OCI-LY3 (cell line): ENCODE data around the gene PLA2G4C.

Experiments
- H2AFZ ChIP-seq: fragments of 200-600, 300-600 bp; shearing (Covaris generic); 2 replicates; pipeline ENCODE4 v1.6.0; 2014; ENCODE audit warnings: antibody characterized with exemption, low read depth, low read length
- H3K27ac ChIP-seq: fragments of 200-600, 300-600 bp; sonication (generic); 2 replicates; pipeline ENCODE4 v1.5.1; 2014; ENCODE audit warnings: mild to moderate bottlenecking, low read length, moderate library complexity, mixed read lengths
- H3K27me3 ChIP-seq: fragments of 200-600, 300-600 bp; sonication (generic); 2 replicates; pipeline ENCODE4 v1.6.1; 2014; ENCODE audit warnings: low read depth, low read length, mixed read lengths
- H3K36me3 ChIP-seq: fragments of 200-600, 300-600 bp; sonication (generic); replicated peaks from 2 replicates; pipeline ENCODE3; 2014; ENCODE audit warnings: low read depth, low read length, mixed read lengths
- H3K4me1 ChIP-seq: fragments of 300-600, 200-600 bp; sonication (generic); 2 replicates; pipeline ENCODE4 v1.6.1; 2014; ENCODE audit warnings: low read length, mixed read lengths
- H3K4me2 ChIP-seq: fragments of 200-600, 300-600 bp; sonication (generic); 2 replicates; pipeline ENCODE4 v1.6.1; 2014; ENCODE audit warnings: low read length, mixed read lengths
- H3K4me3 ChIP-seq: fragments of 300-600, 200-600 bp; sonication (generic); 2 replicates; pipeline ENCODE4 v1.5.1; 2014; ENCODE audit warnings: antibody characterized with exemption, mild to moderate bottlenecking, low read length, moderate library complexity
- H3K79me2 ChIP-seq: fragments of 300-600, 200-600 bp; shearing (Covaris generic); 2 replicates; pipeline ENCODE4 v1.6.1; 2014; ENCODE audit warnings: mild to moderate bottlenecking, low read length, mixed read lengths
- H3K9ac ChIP-seq: fragments of 300-600, 200-600 bp; shearing (Covaris generic); 2 replicates; pipeline ENCODE4 v1.6.0; 2014; ENCODE audit warnings: mild to moderate bottlenecking, low read length, moderate library complexity
- H3K9me3 ChIP-seq: fragments of 200-600, 300-600 bp; shearing (Covaris generic); 2 replicates; pipeline ENCODE4 v1.6.1; 2014; ENCODE audit warnings: low read length, mixed read lengths; ENCODE audit not compliant: insufficient read depth
- H4K20me1 ChIP-seq: fragments of 200-600, 300-600 bp; sonication (generic); 2 replicates; pipeline ENCODE4 v1.6.1; 2016; ENCODE audit warnings: low read length, mixed read lengths; ENCODE audit not compliant: insufficient read depth
- CTCF ChIP-seq: fragments of 200-600, 300-600 bp; sonication (generic); IDR thresholded peaks from 2 replicates; pipeline ENCODE4 v1.5.1; 2014; ENCODE audit warnings: antibody characterized with exemption, low read length, low read depth
- EZH2phosphoT487 ChIP-seq: fragments of 200-600 bp; shearing (Covaris generic); IDR thresholded peaks from 2 replicates; pipeline ENCODE4 v1.6.1; 2018; ENCODE audit warnings: antibody characterized with exemption, mixed run types, low read depth

The PLA2G4C gene

GRCh38 chr19:48041877-48042580, 68.6 kb downstream of the PLA2G4C start:
- H3K36me3 ChIP-seq: no peaks in the 10 kb centered on the region
- no peak for TF ChIP-seq EZH2phosphoT487
- no peak for TF ChIP-seq CTCF
- H3K27me3 ChIP-seq: peaks cover 24% of the 10 kb centered on the region; the same call in 1 of the 2 replicates
- peaks cover 4% of the 10 kb centered on the region; the same call in 1 of the 2 replicates for H3K4me1 ChIP-seq
- H3K4me3 ChIP-seq: no peak overlapping the region
- H3K9me3 ChIP-seq: peaks cover under 1% of the 10 kb centered on the region
- H3K79me2 ChIP-seq: no peaks in the 10 kb centered on the region
- H4K20me1 ChIP-seq: no peaks in the 10 kb centered on the region
- H3K27ac ChIP-seq: no peak overlapping the region
- no peak overlapping the region for H3K9ac ChIP-seq
- H2AFZ ChIP-seq: no peak overlapping the region
- H3K4me2 ChIP-seq: no peak overlapping the region

GRCh38 chr19:48036765-48037164, 73.9 kb downstream of the PLA2G4C start:
- Histone ChIP-seq H3K27me3 (peaks cover 19% of the 10 kb centered on the region), H3K9ac (no peak overlapping the region), H3K4me3 (no peak overlapping the region), H4K20me1 (no peaks in the 10 kb centered on the region), H3K36me3 (no peaks in the 10 kb centered on the region), H3K9me3 (peaks cover 6% of the 10 kb centered on the region), H2AFZ (no peak overlapping the region), H3K27ac (no peak overlapping the region), H3K4me1 (peaks cover 4% of the 10 kb centered on the region; the same call in 1 of the 2 replicates), H3K4me2 (no peak overlapping the region), H3K79me2 (no peaks in the 10 kb centered on the region)
- TF ChIP-seq CTCF (no peak), EZH2phosphoT487 (no peak)

DNA sequence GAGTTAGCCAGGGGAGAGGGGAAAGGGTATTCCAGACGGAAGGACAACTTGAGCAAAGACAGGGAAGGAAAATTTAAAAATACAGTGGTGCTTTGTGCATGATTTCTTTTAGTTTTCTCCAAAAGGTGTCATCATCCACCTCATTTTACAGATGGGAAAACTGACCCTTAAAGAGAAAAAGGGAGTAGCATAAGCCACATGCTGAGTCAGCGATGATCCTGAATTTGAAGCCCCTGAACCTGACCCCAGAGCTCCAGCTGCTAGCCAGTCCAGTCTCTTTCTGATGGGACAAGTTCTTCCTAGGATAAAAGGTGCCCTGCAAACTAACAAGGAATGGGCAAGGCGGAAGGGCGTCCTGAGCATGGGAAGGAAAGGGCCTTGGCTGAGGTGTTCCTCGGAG, 77.0 kb downstream of the PLA2G4C start:
- Histone ChIP-seq H3K27me3 (peaks cover 11% of the 10 kb centered on the region), H3K4me1 (no peaks in the 10 kb centered on the region), H3K9me3 (peaks cover 6% of the 10 kb centered on the region), H2AFZ (no peak overlapping the region), H3K36me3 (no peaks in the 10 kb centered on the region), H3K4me2 (no peak overlapping the region), H4K20me1 (no peaks in the 10 kb centered on the region), H3K27ac (no peak overlapping the region), H3K79me2 (no peaks in the 10 kb centered on the region), H3K4me3 (no peak overlapping the region), H3K9ac (no peak overlapping the region)
- no peak for TF ChIP-seq CTCF
- TF ChIP-seq EZH2phosphoT487: no peak

DNA sequence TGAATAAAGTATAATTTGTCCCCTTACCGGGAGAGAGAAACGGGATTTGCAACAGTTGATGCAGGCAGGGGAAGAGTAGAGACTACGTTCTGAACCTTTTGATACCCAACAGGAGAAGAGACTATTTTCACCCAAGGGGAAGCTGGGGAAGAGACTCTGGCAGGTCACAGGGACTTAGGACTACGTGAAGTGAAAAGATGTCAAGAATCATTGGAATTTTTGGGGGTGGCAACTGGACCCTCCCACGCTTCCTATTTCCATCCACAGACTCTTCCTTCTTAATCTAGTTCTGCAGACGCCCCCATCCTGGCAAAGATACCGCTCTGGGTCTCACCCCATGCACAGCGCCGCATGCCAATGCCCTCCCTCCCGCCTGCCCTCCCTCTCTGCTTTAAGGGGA, 80.5 kb downstream of the PLA2G4C start:
- H2AFZ ChIP-seq: no peak overlapping the region
- no peak overlapping the region for H3K4me2 ChIP-seq

More for the DNA sequence above, 80.5 kb downstream of the PLA2G4C start:
- Histone ChIP-seq H3K9ac (no peak overlapping the region), H3K9me3 (no peaks in the 10 kb centered on the region), H3K36me3 (no peaks in the 10 kb centered on the region), H3K27ac (no peak overlapping the region), H3K4me1 (no peaks in the 10 kb centered on the region), H4K20me1 (no peaks in the 10 kb centered on the region), H3K27me3 (peaks cover 18% of the 10 kb centered on the region), H3K4me3 (no peak overlapping the region), H3K79me2 (no peaks in the 10 kb centered on the region)
- TF ChIP-seq EZH2phosphoT487 (no peak), CTCF (no peak)
